NCI-H1105 treated with DMSO at 0.1 percent for 48 hours (cell line): ENCODE measurements around the gene EMILIN3.

ENCODE experiments used
- DNase-seq: peaks from one replicate; lab custom pipeline; 2025; lab: John Stamatoyannopoulos, UW

Gene EMILIN3

GRCh38 chr20:41391587-41392001 lies 25.0 kb upstream of the EMILIN3 start:
- no peak for DNase-seq

DNA sequence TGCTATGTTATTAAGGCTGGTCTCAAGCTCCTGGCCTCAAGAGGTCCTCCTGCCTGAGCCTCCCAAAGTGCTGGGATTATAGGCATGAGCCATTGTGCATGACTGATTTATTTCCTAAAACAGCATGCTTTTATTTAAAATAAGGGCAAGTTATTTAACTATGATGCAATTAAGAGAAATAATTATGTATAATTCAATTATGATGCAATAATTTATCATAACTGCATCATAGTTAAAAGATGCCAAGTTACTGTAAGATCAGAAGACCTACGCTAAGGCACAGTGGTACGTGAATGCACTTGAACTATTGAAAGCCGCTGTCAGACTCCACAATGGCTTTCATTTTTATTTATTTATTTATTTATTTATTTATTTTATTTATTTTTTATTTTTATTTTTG lies 24.3 kb upstream of the EMILIN3 start:
- DNase-seq, result no peak

DNA sequence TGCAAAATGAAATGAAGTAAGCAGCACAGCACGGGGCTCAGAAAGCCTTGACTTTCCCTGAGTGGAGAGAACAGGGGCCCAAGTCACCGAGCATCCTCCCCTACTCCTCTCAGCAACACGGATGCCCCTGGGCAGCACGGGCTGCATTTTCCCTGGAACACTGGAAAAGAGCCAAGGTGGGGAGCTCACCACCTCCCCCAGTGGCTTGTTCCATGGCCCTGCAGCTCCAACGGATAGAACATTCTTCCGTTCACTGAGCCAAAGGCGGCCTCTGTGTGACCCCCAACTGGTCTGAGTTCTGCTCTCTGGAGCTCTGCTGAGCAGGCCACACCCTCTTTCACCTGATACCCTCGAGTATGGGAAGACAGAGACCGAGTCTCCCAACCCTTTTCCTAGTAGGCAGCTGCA lies 20.8 kb upstream of the EMILIN3 start:
- no peak for DNase-seq

DNA sequence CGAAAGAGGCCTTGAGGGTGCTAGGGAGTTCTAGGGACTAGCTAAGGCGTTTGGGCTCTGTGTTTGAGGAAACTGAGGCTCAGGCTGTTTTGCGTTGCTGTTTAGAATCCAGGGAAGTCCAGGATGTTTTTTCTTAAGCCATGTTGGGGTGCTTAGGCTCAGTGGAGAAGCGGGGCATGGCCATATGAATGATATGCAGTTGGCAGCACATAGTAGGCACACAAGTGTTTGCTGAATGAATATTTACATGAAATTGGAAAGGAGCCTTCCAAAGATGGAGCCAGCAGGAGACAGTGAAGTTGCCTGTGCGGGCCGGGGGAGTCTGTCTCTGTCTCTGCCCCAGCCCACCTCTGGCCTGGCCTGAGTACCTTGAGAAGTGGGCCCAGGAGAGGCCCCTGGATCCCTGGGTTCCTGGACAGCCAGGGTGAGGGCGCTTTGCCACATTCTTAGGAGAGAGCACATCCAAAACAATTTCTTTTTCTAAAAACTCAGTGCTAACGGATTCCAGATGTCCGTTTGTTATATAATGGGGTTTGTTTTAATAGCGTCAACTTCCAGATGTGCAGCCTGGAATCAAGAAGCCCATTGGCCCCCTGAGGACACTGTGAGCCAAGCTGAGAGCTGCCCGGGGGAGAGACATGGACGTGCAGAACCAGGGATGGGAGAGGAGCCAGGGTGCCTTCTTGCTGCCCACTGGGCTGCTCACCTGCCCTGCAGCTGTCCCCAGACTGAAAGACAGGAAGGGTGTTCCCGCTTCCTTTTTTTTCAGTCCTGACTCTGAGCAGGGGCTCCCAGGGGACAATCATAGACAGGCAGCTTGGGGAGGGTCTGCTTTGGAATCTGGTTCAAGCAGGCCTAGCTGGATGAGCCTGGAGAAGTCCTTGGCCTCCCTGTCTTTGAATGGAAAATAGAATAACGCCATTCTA lies 20.1 kb upstream of the EMILIN3 start:
- no peak for DNase-seq

GRCh38 chr20:41382791-41383305 lies 16.2 kb upstream of the EMILIN3 start:
- no peak for DNase-seq

DNA sequence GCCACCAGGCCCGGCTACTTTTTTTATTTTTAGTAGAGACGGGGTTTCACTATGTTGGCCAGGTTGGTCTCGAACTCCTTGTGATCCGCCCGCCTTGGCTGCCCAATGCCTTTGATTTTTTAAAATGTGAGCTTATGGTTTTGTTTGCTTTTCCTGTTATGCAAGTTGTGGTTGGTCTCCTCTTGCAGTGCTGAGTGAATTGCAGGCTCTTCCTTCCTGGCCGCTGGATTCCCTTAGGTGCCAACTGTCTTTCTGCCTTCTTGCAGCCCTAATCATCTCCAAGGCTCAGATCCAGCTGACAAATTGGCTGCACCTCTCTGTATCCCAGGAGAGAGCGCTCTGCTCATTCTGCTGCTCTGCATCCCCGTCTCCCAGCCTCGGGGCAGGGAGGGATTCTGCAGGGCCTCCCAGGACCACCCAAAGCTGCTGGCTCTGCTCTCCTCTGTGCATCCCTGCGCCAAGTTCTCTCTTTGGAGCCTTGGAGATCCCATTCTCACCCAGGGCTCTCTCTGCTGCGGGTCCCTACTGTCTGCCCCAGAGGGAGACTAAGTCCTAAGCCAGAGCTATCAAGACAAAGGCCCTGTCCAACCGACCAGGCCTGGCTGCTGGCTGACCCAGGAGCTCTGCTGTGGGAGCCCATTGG lies 14.1 kb upstream of the EMILIN3 start:
- no peak for DNase-seq

GRCh38 chr20:41379551-41379950 lies 12.9 kb upstream of the EMILIN3 start:
- no peak for DNase-seq

DNA sequence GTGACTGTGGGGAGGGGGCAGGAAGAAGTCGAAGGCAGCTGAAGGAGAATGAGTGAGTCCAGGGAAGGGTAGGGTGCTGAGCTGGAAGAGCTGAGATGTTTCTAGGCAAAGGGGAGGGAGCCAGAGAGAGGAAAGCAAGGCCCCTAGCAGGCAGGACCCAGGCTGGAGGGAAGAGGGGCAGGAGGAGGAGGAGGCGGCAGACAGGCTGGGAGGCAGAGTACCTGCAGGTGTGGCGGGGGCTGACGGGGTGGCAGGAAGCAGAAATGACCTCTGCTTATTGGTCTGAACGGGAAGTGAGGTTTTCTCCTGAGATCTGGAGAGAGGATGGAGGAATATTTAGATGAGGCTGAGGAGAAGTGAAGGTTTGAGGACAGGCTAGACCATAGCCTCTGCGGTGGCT lies 10.7 kb upstream of the EMILIN3 start:
- no peak for DNase-seq

DNA sequence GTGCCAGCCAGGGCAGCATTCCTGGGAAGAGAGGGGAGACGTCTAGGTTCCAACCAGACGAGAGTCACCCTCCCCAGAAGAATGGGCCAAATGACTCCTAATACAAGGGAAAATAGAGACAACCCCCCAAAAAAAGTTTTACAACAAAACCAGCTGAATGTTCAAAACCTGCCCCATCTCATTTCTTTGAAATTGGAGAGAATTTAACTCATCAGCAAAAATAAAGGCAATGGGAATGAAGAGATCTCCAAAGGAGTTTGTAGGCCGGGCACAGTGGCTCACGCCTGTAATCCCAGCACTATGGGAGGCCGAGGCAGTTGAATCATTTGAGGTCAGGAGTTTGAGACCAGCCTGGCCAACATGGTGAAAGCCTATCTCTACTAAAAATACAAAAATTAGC lies 9.7 kb upstream of the EMILIN3 start:
- DNase-seq, result no peak

GRCh38 chr20:41375846-41376245 lies 9.2 kb upstream of the EMILIN3 start:
- DNase-seq, result no peak

GRCh38 chr20:41373931-41374920 lies 7.6 kb upstream of the EMILIN3 start:
- DNase-seq, result no peak

- no peak for DNase-seq
Observed at GRCh38 chr20:41373251-41373783, 6.7 kb upstream of the EMILIN3 start.

- DNase-seq, result no peak
Observed at GRCh38 chr20:41371371-41371770, 4.8 kb upstream of the EMILIN3 start.

DNA sequence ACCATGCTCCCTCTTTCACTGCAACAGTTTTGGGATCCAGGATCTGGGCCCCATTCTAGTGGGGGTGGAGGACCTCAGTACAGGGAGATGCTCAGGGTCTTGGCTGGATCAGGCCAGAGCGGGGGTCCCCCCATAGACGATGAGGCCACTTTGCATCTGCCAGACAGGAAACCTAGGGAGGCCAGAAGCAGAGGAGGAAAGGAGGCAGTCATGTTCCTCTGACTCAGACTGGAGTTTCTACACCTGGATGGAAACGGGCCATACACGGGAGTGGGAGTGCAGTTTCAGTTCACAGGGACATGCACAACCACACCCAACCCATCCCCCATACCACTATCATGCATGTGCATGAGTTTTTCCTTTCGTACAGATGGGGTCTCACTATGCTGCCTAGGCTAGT lies 3.6 kb upstream of the EMILIN3 start:
- DNase-seq, result no peak

DNA sequence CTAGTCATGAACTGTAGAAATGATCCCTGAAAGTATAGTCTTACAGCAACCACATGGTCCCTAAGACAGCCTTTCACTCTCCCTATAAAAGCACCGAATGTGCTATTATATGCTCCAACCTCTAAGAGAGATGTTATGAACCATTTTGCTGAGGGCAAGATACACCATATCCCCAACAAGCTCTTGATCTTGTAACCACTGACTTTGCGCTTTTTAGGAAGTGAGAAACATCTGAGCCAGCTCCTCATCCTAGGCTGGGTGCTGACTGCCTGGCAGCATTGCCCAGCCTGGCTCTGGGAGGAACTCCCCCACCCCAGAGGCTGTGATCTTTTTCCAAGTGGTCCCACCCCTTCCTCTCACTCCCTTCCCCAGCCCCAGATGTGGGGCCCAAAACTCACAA lies 3.1 kb upstream of the EMILIN3 start:
- no peak for DNase-seq

- DNase-seq, result no peak
Observed at GRCh38 chr20:41367956-41368355, 1.3 kb upstream of the EMILIN3 start.

- no peak for DNase-seq
Observed at GRCh38 chr20:41367393-41367695, 726 bp upstream of the EMILIN3 start.

GRCh38 chr20:41365777-41366545 lies 657 bp downstream of the EMILIN3 start:
- DNase-seq, result peak; percentile 50

DNA sequence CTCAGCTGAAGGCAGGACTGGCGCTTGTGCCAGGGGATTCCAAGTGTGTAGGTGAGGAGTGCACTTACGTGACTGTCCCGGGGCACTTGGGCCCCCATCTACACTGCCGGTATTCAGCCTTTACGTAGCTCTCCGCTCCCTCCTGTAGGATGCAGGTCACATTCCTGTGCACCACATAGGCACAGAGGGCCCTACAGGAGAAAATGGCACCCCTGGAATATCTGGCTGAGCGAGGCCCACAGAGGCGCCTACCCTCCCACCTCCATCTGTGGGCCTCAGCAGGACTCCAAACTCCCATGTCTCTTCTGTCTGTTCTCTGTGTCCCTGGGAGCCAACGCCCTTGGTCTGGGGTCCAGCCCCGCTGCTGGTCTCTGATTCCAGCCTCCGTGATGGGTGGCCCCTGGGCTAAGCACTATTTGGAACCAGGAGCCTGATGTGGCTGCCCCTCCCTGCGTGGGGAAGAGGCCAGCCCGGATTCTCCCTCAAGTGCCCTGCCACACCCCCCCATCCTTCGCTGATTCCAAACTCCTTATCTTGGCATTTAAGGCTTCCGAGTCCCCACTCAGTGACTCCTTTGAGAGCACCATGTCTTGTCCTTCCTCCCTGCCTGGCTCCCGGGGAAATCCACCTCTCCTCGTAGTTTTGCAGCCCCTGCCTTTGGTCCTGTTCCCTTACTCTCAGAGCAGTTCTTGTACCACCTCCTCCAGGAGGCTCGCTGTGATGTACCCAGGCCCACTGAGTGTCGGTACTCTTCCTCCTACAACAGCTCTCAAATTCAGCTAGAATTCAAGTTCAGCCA lies 1.5 kb downstream of the EMILIN3 start:
- DNase-seq, result no peak

DNA sequence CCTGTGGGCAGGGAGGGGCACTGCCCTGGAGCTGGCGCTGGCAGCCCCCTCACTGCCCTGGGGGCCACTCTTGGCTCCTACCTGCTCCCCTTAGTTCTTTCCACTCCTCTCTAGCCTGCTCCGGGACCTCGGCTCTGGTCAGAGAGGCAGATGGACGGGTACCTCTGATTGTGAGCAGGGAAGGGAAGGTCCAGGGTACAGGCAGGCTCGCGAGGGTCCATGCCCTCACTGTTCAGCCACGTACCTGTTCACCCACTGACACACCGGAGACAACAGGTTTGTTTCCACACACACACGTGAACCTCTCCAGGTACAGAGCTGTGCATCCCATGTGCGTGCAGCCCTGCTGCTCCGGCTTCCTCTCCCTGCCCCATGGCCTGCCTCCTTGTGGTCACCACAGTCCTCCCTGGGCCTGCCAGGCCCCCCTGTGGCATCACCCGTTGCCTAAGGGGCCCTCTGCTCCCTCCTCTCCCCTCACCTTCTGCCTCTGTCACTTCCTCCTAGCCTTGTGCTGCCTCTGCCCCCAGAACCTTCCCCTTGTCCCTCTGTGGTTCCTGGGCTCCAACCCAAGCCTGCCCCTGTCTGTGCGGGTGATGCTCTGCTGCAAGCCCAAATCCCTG lies 2.3 kb downstream of the EMILIN3 start:
- DNase-seq, result no peak
